ENCODE results near the gene USP13. TPM values are rescaled to one million over a fixed set of nuclear protein-coding genes. Genes with fewer than 3 reads are reported as not detected.

The USP13 gene
- total RNA-seq, 2 experiments from 2014 or later, result 25.8 to 49.7 TPM

DNA sequence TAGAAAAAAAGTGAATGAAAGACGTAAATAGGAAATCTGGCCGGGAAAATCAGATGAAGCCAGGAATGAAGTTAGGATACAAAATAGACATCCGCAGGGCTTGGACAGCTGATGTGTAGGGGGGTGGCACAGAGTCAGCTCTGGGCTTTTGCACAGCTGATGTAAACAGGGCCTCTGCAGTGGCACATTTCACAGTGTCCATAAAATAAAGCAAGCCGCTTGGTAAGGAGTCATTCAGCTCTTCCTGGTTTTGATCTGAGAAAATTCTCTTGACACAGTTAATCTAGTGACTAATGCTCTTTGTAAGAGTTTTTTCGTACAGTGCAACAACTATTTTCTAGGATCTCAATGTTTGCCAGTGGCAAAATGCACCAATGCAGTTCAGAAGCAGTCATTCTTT lies 153.3 kb downstream of the USP13 start:
- TF ChIP-seq EZH2phosphoT487 (IDR thresholded peaks at IDR 0.05; ENCODE audit: borderline replicate concordance, low read depth, low read length), result no peak
- TF ChIP-seq, protein P1, sequence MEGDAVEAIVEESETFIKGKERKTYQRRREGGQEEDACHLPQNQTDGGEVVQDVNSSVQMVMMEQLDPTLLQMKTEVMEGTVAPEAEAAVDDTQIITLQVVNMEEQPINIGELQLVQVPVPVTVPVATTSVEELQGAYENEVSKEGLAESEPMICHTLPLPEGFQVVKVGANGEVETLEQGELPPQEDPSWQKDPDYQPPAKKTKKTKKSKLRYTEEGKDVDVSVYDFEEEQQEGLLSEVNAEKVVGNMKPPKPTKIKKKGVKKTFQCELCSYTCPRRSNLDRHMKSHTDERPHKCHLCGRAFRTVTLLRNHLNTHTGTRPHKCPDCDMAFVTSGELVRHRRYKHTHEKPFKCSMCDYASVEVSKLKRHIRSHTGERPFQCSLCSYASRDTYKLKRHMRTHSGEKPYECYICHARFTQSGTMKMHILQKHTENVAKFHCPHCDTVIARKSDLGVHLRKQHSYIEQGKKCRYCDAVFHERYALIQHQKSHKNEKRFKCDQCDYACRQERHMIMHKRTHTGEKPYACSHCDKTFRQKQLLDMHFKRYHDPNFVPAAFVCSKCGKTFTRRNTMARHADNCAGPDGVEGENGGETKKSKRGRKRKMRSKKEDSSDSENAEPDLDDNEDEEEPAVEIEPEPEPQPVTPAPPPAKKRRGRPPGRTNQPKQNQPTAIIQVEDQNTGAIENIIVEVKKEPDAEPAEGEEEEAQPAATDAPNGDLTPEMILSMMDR (conservative IDR thresholded peaks at IDR 0.05; ENCODE audit: low read length), result no peak
- no peaks in the 10 kb centered on the region for H3K79me2 ChIP-seq (ENCODE audit: insufficient read depth, low read depth, low read length)
- intact Hi-C loops (cut with micrococcal nuclease; ENCODE audit: unreplicated experiment), result no loop called here

GRCh38 chr3:179807588-179807987 lies 154.7 kb downstream of the USP13 start:
- no TSS peak for BruUV-seq (replicated peaks)

More for the DNA sequence above, 153.3 kb downstream of the USP13 start:
- H3K4me3 ChIP-seq (ENCODE audit: low read depth, low read length, poor library complexity, severe bottlenecking), result no peak overlapping the region
- CTCF ChIA-PET (ENCODE audit: unreplicated experiment), result no interaction called here
- POLR2A ChIA-PET, result interaction anchor here (0.6 kb wide), 1 partner anchor 225 kb away, joined by 4 read pairs; no protein-coding TSS in a partner anchor
- no peak overlapping the region for H3K4me2 ChIP-seq (ENCODE audit: low read length)
- no peaks in the 10 kb centered on the region for H3K9me3 ChIP-seq (ENCODE audit: low read length)
- H3K27ac ChIP-seq (ENCODE audit: low read depth, low read length, poor library complexity, severe bottlenecking), result no peak overlapping the region
- no peak for DNase-seq (ENCODE audit: low spot score)
- no TSS peak for BruUV-seq (replicated peaks)
- no peak overlapping the region for H2AFZ ChIP-seq (ENCODE audit: low read length)
- peaks cover 1% of the 10 kb centered on the region for H3K4me1 ChIP-seq (ENCODE audit: insufficient read depth, low read length, poor library complexity, severe bottlenecking)
- H3K9me2 ChIP-seq (ENCODE audit: insufficient read depth, low read length), result no peaks in the 10 kb centered on the region
- H3K36me3 ChIP-seq (ENCODE audit: insufficient read depth, low read length), result no peaks in the 10 kb centered on the region
- H4K20me1 ChIP-seq (ENCODE audit: insufficient read depth, low read length), result no peaks in the 10 kb centered on the region

GRCh38 chr3:179809639-179810038 lies 156.8 kb downstream of the USP13 start:
- Histone ChIP-seq H4K20me1 (ENCODE audit: insufficient read depth, low read length) (no peaks in the 10 kb centered on the region), H3K4me1 (ENCODE audit: insufficient read depth, low read length, poor library complexity, severe bottlenecking) (peaks cover 5% of the 10 kb centered on the region), H3K27ac (ENCODE audit: low read depth, low read length, poor library complexity, severe bottlenecking) (no peak overlapping the region), H2AFZ (ENCODE audit: low read length) (no peak overlapping the region), H3K4me2 (ENCODE audit: low read length) (no peak overlapping the region), H3K79me2 (ENCODE audit: insufficient read depth, low read depth, low read length) (no peaks in the 10 kb centered on the region), H3K9me3 (ENCODE audit: low read length) (no peaks in the 10 kb centered on the region), H3K9me2 (ENCODE audit: insufficient read depth, low read length) (no peaks in the 10 kb centered on the region), H3K36me3 (ENCODE audit: insufficient read depth, low read length) (no peaks in the 10 kb centered on the region), H3K4me3 (ENCODE audit: low read depth, low read length, poor library complexity, severe bottlenecking) (no peak overlapping the region)
- BruUV-seq (replicated peaks), result no TSS peak
- intact Hi-C loops (cut with micrococcal nuclease; ENCODE audit: unreplicated experiment), result loop anchor here (5.0 kb wide), 2 partner anchors 113 to 793 kb away; partner anchors contain the start of gene TTC14
- CTCF ChIA-PET (ENCODE audit: unreplicated experiment), result no interaction called here
- POLR2A ChIA-PET, result interaction anchor here (0.6 to 0.8 kb wide), 5 partner anchors 44 to 1460 kb away, joined by 3 to 4 read pairs (median 4); no protein-coding TSS in a partner anchor
- TF ChIP-seq, protein P1 (conservative IDR thresholded peaks at IDR 0.05; ENCODE audit: low read length), result no peak
- no peak for TF ChIP-seq EZH2phosphoT487 (IDR thresholded peaks at IDR 0.05; ENCODE audit: borderline replicate concordance, low read depth, low read length)
- no peak for DNase-seq (ENCODE audit: low spot score)

More at GRCh38 chr3:179807588-179807987, 154.7 kb downstream of the USP13 start:
- CTCF ChIA-PET (ENCODE audit: unreplicated experiment), result no interaction called here
- Histone ChIP-seq H3K4me1 (ENCODE audit: insufficient read depth, low read length, poor library complexity, severe bottlenecking) (peaks cover 5% of the 10 kb centered on the region), H3K4me2 (ENCODE audit: low read length) (no peak overlapping the region), H4K20me1 (ENCODE audit: insufficient read depth, low read length) (no peaks in the 10 kb centered on the region), H3K36me3 (ENCODE audit: insufficient read depth, low read length) (no peaks in the 10 kb centered on the region), H2AFZ (ENCODE audit: low read length) (no peak overlapping the region), H3K9me2 (ENCODE audit: insufficient read depth, low read length) (no peaks in the 10 kb centered on the region), H3K9me3 (ENCODE audit: low read length) (no peaks in the 10 kb centered on the region), H3K79me2 (ENCODE audit: insufficient read depth, low read depth, low read length) (no peaks in the 10 kb centered on the region), H3K27ac (ENCODE audit: low read depth, low read length, poor library complexity, severe bottlenecking) (no peak overlapping the region), H3K4me3 (ENCODE audit: low read depth, low read length, poor library complexity, severe bottlenecking) (no peak overlapping the region)
- DNase-seq (ENCODE audit: low spot score), result no peak
- no peak for TF ChIP-seq EZH2phosphoT487 (IDR thresholded peaks at IDR 0.05; ENCODE audit: borderline replicate concordance, low read depth, low read length)
- TF ChIP-seq, protein P1 (conservative IDR thresholded peaks at IDR 0.05; ENCODE audit: low read length), result no peak
- POLR2A ChIA-PET, result interaction anchor here (0.7 kb wide), 1 partner anchor 130 kb away, joined by 4 read pairs; no protein-coding TSS in a partner anchor
- intact Hi-C loops (cut with micrococcal nuclease; ENCODE audit: unreplicated experiment), result no loop called here

All from OCI-LY7 (cell line).